Ascending aorta (tissue), 2 donors: Measurements from ENCODE around the gene PCNX3. TPM values are rescaled to one million over a fixed set of nuclear protein-coding genes. Genes with fewer than 3 reads are reported as not detected.

Experiments
- DNase-seq, 2 donors: peaks; one replicate each; pipeline ENCODE4 v3.0.0-alpha.2; 2019; ENCODE audit warnings: low spot score in 2 of 2
- H3K27ac ChIP-seq, 2 donors: fragments of 200-600 bp; sonication (generic); one replicate each; pipeline ENCODE4 v1.5.1; 2016 to 2017; ENCODE audit warnings: mild to moderate bottlenecking in 1 of 2
- H3K27me3 ChIP-seq: fragments of 200-600 bp; sonication (generic); one replicate; pipeline ENCODE4 v1.5.1; 2017
- H3K36me3 ChIP-seq, 2 donors: fragments of 200-600 bp; sonication (generic); one replicate each; pipeline ENCODE4 v1.5.1; 2016
- H3K4me1 ChIP-seq, 2 donors: fragments of 200-600 bp; sonication (generic); one replicate each; pipeline ENCODE4 v1.5.1; 2016 to 2017; ENCODE audit warnings: mild to moderate bottlenecking in 1 of 2
- H3K4me3 ChIP-seq, 2 donors: fragments of 200-600 bp; sonication (generic); one replicate each; pipeline ENCODE4 v1.5.1; 2016 to 2017; ENCODE audit warnings: mild to moderate bottlenecking in 1 of 2
- H3K9me3 ChIP-seq, 2 donors: fragments of 200-600 bp; sonication (generic); one replicate each; pipeline ENCODE4 v1.5.1; 2016
- intact Hi-C: fragments of 100-400 bp; cut with DNase I; formaldehyde crosslinking; loops from one replicate; pipeline ENCODE4 v1.15.1; 2023
- total RNA-seq: library from RNA; depleted of rRNA; stranded (reverse); fragments of >200 nt; gene quantifications from one replicate; pipeline ENCODE4 v1.1.0, GENCODE V29; 2016
- TF ChIP-seq, protein P1 (sequence below), 3 experiments: fragments of 200-600 bp in 2 of 3; fragments of 450-650 bp in 1 of 3; sonication (generic) in 2 of 3; IDR thresholded peaks; one replicate each; pipeline ENCODE4 v1.5.1; 2016 to 2019; ENCODE audit warnings: antibody characterized with exemption in 3 of 3, mild to moderate bottlenecking in 1 of 3, moderate library complexity in 1 of 3

PCNX3 gene
- total RNA-seq, 1 donor from 2014 or later = 181 TPM

DNA sequence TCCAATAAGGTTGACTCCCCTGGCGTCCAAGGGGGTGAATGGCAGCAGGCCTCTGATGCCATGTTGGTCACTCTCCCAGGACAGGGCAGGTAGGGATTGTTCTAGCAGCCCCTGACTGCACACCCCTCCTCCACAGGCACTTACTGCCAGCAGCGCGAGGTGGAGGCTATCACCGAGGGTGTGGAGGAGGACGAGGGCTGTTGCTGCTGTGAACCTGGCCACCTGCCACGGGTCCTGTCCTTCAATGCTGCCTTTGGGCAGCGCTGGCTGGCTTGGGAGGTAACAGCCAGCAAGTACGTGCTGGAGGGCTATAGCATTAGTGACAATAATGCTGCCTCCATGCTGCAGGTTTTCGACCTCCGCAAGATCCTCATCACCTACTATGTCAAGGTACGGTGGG lies 14.6 kb downstream of the PCNX3 start:
- no peak for DNase-seq
- Histone ChIP-seq H3K9me3 (no peaks in the 10 kb centered on the region), H3K27me3 (no peaks in the 10 kb centered on the region), H3K36me3 (peaks cover 83 to 93% of the 10 kb centered on the region in 2 donors), H3K27ac (no peak overlapping the region), H3K4me3 (no peak overlapping the region), H3K4me1 (no peaks in the 10 kb centered on the region)
- TF ChIP-seq, protein P1, sequence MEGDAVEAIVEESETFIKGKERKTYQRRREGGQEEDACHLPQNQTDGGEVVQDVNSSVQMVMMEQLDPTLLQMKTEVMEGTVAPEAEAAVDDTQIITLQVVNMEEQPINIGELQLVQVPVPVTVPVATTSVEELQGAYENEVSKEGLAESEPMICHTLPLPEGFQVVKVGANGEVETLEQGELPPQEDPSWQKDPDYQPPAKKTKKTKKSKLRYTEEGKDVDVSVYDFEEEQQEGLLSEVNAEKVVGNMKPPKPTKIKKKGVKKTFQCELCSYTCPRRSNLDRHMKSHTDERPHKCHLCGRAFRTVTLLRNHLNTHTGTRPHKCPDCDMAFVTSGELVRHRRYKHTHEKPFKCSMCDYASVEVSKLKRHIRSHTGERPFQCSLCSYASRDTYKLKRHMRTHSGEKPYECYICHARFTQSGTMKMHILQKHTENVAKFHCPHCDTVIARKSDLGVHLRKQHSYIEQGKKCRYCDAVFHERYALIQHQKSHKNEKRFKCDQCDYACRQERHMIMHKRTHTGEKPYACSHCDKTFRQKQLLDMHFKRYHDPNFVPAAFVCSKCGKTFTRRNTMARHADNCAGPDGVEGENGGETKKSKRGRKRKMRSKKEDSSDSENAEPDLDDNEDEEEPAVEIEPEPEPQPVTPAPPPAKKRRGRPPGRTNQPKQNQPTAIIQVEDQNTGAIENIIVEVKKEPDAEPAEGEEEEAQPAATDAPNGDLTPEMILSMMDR (IDR thresholded peaks at IDR 0.05) = no peak
- intact Hi-C loops = no loop called here

DNA sequence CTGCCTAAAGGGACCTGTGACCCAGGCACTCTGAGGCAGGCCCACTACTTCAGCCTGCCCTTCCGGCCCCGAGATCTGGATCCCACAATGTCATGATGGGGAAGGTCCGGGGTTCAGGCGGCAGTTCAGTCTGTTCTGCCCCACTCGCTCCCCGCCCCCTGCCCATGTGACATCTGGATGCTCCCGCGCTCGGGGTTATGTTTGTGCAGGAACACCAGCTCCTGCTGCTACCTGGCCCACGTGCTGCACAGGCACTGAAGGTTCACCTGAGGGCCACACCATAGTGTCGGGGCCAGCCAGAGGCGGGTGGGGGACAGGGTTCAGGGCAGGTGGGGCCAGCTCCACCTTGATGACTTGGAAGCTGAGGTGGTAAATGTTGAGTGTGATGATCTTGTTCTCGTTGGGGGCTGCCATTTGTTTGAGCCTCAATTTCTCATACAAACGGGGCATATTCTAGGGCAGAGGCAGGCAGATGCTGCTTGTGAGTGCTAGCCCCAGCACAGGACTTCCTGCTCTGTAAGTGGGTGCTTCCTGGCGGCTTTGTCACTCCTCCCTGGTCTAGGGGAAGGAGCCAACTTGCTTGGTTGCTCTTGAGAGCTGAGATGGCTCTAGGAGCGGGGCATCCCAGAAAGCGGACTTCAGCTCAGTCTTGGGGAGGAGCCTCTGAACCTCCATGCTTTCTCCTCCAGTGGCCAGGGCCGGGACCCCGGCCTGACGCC lies 18.0 kb downstream of the PCNX3 start:
- intact Hi-C loops = no loop called here
- Histone ChIP-seq H3K36me3 (peaks cover 67 to 77% of the 10 kb centered on the region in 2 donors), H3K9me3 (no peaks in the 10 kb centered on the region)

DNA sequence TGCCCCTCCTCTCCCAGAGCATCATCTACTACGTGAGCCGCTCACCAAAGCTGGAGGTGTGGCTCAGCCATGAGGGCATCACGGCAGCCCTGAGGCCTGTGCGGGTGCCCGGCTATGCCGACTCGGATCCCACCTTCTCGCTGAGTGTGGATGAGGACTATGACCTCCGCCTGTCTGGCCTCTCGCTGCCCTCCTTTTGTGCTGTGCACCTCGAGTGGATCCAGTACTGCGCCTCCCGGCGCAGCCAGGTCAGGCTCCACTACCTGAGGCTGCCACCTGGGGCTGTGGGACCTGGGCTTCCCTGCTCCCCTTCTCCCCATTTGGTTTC lies 18.5 kb downstream of the PCNX3 start:
- no peak for DNase-seq
- TF ChIP-seq, protein P1 (IDR thresholded peaks at IDR 0.05) = no peak
- Histone ChIP-seq H3K27me3 (no peaks in the 10 kb centered on the region), H3K27ac (no peak overlapping the region), H3K4me3 (no peak overlapping the region), H3K4me1 (peaks cover 2 to 7% of the 10 kb centered on the region in 2 donors), H3K36me3 (peaks cover 61 to 72% of the 10 kb centered on the region in 2 donors), H3K9me3 (no peaks in the 10 kb centered on the region)
- intact Hi-C loops = no loop called here

More for the DNA sequence above, 18.0 kb downstream of the PCNX3 start:
- H3K27me3 ChIP-seq = no peaks in the 10 kb centered on the region
- H3K4me3 ChIP-seq = no peak overlapping the region
- no peak overlapping the region for H3K27ac ChIP-seq
- H3K4me1 ChIP-seq = peaks cover 2 to 7% of the 10 kb centered on the region in 2 donors
- no peak for DNase-seq
- TF ChIP-seq, protein P1 (IDR thresholded peaks at IDR 0.05) = no peak

DNA sequence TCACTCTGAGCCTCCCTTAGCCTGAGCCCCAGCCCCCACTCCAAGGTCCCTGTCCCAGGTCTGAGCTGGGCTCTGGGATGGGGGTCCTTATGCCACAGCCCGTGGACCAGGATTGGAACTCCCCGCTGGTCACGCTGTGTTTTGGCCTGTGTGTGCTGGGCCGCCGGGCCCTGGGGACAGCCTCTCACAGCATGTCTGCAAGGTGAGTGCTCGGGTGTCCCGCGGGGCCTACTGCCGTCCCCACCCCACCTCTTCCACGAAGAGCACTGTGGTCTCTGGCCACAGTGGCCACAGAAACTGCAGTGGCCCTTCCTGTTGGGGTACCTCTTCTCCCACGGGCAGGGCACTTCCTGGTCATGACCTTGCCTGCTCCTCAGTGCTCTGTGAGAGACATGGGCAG lies 18.9 kb downstream of the PCNX3 start:
- TF ChIP-seq, protein P1 (IDR thresholded peaks at IDR 0.05) = no peak
- Histone ChIP-seq H3K36me3 (peaks cover 58 to 68% of the 10 kb centered on the region in 2 donors), H3K27ac (no peak overlapping the region), H3K4me1 (peaks cover 2 to 7% of the 10 kb centered on the region in 2 donors), H3K27me3 (no peaks in the 10 kb centered on the region), H3K4me3 (no peak overlapping the region), H3K9me3 (no peaks in the 10 kb centered on the region)
- no peak for DNase-seq
- intact Hi-C loops = no loop called here

DNA sequence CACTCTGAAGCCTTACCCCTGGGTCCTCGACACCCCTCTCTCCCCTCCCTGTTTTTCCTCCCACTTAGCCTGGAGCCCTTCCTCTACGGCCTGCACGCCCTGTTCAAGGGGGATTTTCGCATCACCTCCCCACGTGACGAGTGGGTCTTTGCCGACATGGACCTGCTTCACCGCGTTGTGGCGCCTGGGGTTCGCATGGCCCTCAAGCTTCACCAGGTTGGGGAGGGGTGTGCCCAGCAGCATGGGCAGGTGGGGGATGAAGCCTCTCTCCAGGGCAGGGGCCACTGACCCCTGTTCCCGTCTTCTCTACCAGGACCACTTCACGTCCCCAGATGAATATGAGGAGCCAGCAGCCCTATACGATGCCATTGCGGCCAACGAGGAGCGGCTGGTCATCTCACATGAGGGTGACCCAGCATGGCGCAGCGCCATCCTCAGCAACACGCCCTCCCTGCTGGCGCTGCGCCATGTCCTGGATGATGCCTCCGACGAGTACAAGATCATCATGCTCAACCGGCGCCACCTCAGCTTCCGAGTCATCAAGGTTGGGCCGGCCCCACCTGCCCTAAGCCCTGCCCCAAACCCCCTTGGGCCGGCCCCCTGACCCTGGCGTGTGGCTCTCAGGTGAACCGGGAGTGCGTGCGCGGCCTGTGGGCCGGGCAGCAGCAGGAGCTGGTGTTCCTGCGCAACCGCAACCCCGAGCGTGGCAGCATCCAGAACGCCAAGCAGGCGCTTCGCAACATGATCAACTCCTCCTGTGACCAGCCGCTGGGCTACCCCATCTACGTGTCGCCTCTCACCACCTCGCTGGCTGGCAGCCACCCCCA lies 19.5 kb downstream of the PCNX3 start:
- no peak overlapping the region for H3K4me3 ChIP-seq
- H3K36me3 ChIP-seq = peaks cover 51 to 62% of the 10 kb centered on the region in 2 donors
- H3K9me3 ChIP-seq = no peaks in the 10 kb centered on the region
- no peak overlapping the region for H3K27ac ChIP-seq
- TF ChIP-seq, protein P1 (IDR thresholded peaks at IDR 0.05) = no peak
- intact Hi-C loops = no loop called here
- peaks cover 2 to 10% of the 10 kb centered on the region in 2 donors for H3K4me1 ChIP-seq
- H3K27me3 ChIP-seq = no peaks in the 10 kb centered on the region
- DNase-seq = no peak
